MM.1S (cell line): ENCODE results near the gene CAMSAP1.

Source experiments
- DNase-seq: peaks from one replicate; pipeline ENCODE4 v3.0.0-alpha.2; 2015
- H2AFZ ChIP-seq: fragments of 300-600 bp; sonication (generic); 2 replicates; pipeline ENCODE4 v1.6.0; 2016; ENCODE audit warnings: antibody characterized with exemption, low read length
- H3F3A ChIP-seq: fragments of 300-600 bp; sonication (generic); 2 replicates; pipeline ENCODE4 v1.6.1; 2016; ENCODE audit warnings: mild to moderate bottlenecking, antibody characterized with exemption, low read length, moderate library complexity, mixed read lengths; ENCODE audit not compliant: insufficient read depth
- H3K27ac ChIP-seq: fragments of 300-600 bp; sonication (generic); 2 replicates; pipeline ENCODE4 v1.5.1; 2016; ENCODE audit warnings: mild to moderate bottlenecking, low read length
- H3K27me3 ChIP-seq: fragments of 300-600 bp; sonication (generic); replicated peaks from 2 replicates; pipeline ENCODE4 v1.6.0; 2016; ENCODE audit warnings: low read length; ENCODE audit not compliant: insufficient read depth
- H3K36me3 ChIP-seq: fragments of 300-600 bp; sonication (generic); replicated peaks from 2 replicates; pipeline ENCODE4 v1.6.1; 2016; ENCODE audit warnings: mild to moderate bottlenecking, low read length, mixed read lengths; ENCODE audit not compliant: insufficient read depth
- H3K4me1 ChIP-seq: fragments of 300-600 bp; sonication (generic); 2 replicates; pipeline ENCODE4 v1.6.1; 2016; ENCODE audit warnings: low read length, mixed read lengths
- H3K4me2 ChIP-seq: fragments of 300-600 bp; sonication (generic); 2 replicates; pipeline ENCODE4 v1.6.0; 2016; ENCODE audit warnings: low read depth, low read length
- H3K4me3 ChIP-seq: fragments of 300-600 bp; sonication (generic); 2 replicates; pipeline ENCODE4 v1.5.1; 2016; ENCODE audit warnings: low read length, mixed read lengths
- H3K79me2 ChIP-seq: fragments of 300-600 bp; sonication (generic); 2 replicates; pipeline ENCODE4 v1.6.1; 2016; ENCODE audit warnings: mixed run types, low read length, mixed read lengths
- H3K9ac ChIP-seq: fragments of 300-600 bp; sonication (generic); 2 replicates; pipeline ENCODE4 v1.6.1; 2016; ENCODE audit warnings: low read length, mixed read lengths
- H3K9me2 ChIP-seq: fragments of 300-600 bp; sonication (generic); replicated peaks from 2 replicates; pipeline ENCODE4 v1.6.1; 2016; ENCODE audit warnings: mild to moderate bottlenecking, low read length, mixed read lengths; ENCODE audit not compliant: insufficient read depth
- H3K9me3 ChIP-seq: fragments of 300-600 bp; sonication (generic); replicated peaks from 2 replicates; pipeline ENCODE4 v1.6.1; 2016; ENCODE audit warnings: mild to moderate bottlenecking, low read length, mixed read lengths; ENCODE audit not compliant: insufficient read depth
- H4K20me1 ChIP-seq: fragments of 300-600 bp; sonication (generic); 2 replicates; pipeline ENCODE4 v1.6.1; 2016; ENCODE audit warnings: mild to moderate bottlenecking, low read length, moderate library complexity, mixed read lengths; ENCODE audit not compliant: insufficient read depth
- EZH2 ChIP-seq: fragments of 300-600 bp; sonication (generic); optimal IDR thresholded peaks from 2 replicates; pipeline ENCODE3; 2017; ENCODE audit warnings: low read depth, mild to moderate bottlenecking, antibody characterized with exemption, low read length, mixed read lengths
- EZH2phosphoT487 ChIP-seq: fragments of 300-600 bp; sonication (generic); IDR thresholded peaks from 2 replicates; pipeline ENCODE4 v1.6.1; 2018; ENCODE audit warnings: antibody characterized with exemption, low read length
- TF ChIP-seq, protein P1 (sequence below): fragments of 300-600 bp; sonication (generic); IDR thresholded peaks from 2 replicates; pipeline ENCODE4 v1.5.1; 2016; ENCODE audit warnings: antibody characterized with exemption, low read length, mixed read lengths

CAMSAP1 gene

DNA sequence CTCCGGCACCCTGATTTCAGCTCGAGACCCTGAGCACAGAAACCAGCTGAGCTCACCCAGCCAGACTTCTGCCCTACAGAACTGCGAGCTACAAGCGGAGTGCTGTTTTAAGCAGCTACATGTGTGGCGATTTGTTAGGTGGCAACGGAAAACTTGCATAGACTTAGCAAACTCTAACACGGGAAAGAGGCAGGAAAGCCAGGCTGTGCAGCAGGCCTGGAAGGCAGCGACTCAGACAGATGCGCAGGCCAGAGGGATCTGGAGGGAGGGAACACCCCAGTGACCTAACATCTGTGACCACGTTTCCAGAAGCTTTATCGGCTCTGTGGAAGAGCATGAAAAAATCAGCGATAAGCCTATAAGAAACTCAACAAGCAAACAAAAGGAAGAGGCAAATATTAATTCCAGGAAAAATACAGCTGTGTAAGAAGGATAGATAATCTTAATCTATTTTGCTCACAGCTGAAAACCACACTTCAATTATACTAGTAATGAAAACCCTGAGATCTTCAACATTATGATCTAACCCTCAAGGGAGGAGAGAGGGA, 42.9 kb upstream of the CAMSAP1 start:
- peaks cover 4% of the 10 kb centered on the region for H3K36me3 ChIP-seq
- no peak overlapping the region for H3K27ac ChIP-seq
- no peak overlapping the region for H3K4me3 ChIP-seq
- no peaks in the 10 kb centered on the region for H3K9me2 ChIP-seq
- no peaks in the 10 kb centered on the region for H3K27me3 ChIP-seq
- no peak overlapping the region for H3K9ac ChIP-seq
- DNase-seq = no peak
- no peak overlapping the region for H3K4me2 ChIP-seq
- H3K79me2 ChIP-seq = peaks cover 10% of the 10 kb centered on the region
- H3K9me3 ChIP-seq = no peaks in the 10 kb centered on the region
- no peak overlapping the region for H2AFZ ChIP-seq
- no peak for TF ChIP-seq EZH2phosphoT487
- no peak for TF ChIP-seq EZH2
- TF ChIP-seq, protein P1, sequence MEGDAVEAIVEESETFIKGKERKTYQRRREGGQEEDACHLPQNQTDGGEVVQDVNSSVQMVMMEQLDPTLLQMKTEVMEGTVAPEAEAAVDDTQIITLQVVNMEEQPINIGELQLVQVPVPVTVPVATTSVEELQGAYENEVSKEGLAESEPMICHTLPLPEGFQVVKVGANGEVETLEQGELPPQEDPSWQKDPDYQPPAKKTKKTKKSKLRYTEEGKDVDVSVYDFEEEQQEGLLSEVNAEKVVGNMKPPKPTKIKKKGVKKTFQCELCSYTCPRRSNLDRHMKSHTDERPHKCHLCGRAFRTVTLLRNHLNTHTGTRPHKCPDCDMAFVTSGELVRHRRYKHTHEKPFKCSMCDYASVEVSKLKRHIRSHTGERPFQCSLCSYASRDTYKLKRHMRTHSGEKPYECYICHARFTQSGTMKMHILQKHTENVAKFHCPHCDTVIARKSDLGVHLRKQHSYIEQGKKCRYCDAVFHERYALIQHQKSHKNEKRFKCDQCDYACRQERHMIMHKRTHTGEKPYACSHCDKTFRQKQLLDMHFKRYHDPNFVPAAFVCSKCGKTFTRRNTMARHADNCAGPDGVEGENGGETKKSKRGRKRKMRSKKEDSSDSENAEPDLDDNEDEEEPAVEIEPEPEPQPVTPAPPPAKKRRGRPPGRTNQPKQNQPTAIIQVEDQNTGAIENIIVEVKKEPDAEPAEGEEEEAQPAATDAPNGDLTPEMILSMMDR = no peak
- no peaks in the 10 kb centered on the region for H4K20me1 ChIP-seq
- H3K4me1 ChIP-seq = no peaks in the 10 kb centered on the region
- no peaks in the 10 kb centered on the region for H3F3A ChIP-seq

GRCh38 chr9:135949501-135950134, 42.3 kb upstream of the CAMSAP1 start:
- H3K4me2 ChIP-seq = no peak overlapping the region
- TF ChIP-seq, protein P1 = no peak
- TF ChIP-seq EZH2phosphoT487 (no peak), EZH2 (no peak)
- no peaks in the 10 kb centered on the region for H3K4me1 ChIP-seq
- H3K9me3 ChIP-seq = no peaks in the 10 kb centered on the region
- no peak for DNase-seq
- H3F3A ChIP-seq = no peaks in the 10 kb centered on the region
- H3K9ac ChIP-seq = no peak overlapping the region
- H3K27me3 ChIP-seq = no peaks in the 10 kb centered on the region
- no peaks in the 10 kb centered on the region for H4K20me1 ChIP-seq
- no peaks in the 10 kb centered on the region for H3K9me2 ChIP-seq
- 0 out of 2 replicates have a peak, but pooled peaks cover 5% of the 10 kb centered on the region for H3K79me2 ChIP-seq
- H3K27ac ChIP-seq = no peak overlapping the region
- no peak overlapping the region for H3K4me3 ChIP-seq
- peaks cover 4% of the 10 kb centered on the region for H3K36me3 ChIP-seq
- H2AFZ ChIP-seq = no peak overlapping the region

DNA sequence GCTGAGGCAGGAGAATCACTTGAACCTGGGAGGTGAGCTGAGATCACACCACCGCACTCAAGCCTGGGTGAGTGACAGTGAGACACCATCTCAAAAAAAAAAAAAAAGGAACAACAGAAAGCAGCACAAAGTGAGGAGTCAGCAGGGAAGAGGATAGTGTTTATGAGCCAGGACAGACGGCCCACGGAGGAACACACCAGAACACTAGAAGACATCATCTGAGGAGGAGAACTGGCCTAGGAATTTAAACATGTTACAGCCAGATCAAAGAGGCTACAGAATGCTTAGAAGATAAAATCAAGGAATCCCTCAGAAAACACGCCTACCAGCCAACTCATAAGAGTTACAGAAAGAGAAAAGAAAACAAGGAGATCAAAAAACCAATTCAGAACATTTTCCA, 41.6 kb upstream of the CAMSAP1 start:
- Histone ChIP-seq H3K36me3 (peaks cover 4% of the 10 kb centered on the region), H3K9me3 (no peaks in the 10 kb centered on the region), H3K4me3 (no peak overlapping the region), H3K27me3 (no peaks in the 10 kb centered on the region), H3F3A (no peaks in the 10 kb centered on the region), H4K20me1 (no peaks in the 10 kb centered on the region), H3K4me2 (no peak overlapping the region), H3K79me2 (0 out of 2 replicates have a peak, but pooled peaks cover 4% of the 10 kb centered on the region), H2AFZ (no peak overlapping the region), H3K9me2 (no peaks in the 10 kb centered on the region), H3K9ac (no peak overlapping the region), H3K27ac (no peak overlapping the region), H3K4me1 (no peaks in the 10 kb centered on the region)
- no peak for DNase-seq
- TF ChIP-seq EZH2phosphoT487 (no peak), EZH2 (no peak)
- TF ChIP-seq, protein P1 = no peak
